ENCODE results near the gene RAB11FIP5.

RAB11FIP5 gene

DNA sequence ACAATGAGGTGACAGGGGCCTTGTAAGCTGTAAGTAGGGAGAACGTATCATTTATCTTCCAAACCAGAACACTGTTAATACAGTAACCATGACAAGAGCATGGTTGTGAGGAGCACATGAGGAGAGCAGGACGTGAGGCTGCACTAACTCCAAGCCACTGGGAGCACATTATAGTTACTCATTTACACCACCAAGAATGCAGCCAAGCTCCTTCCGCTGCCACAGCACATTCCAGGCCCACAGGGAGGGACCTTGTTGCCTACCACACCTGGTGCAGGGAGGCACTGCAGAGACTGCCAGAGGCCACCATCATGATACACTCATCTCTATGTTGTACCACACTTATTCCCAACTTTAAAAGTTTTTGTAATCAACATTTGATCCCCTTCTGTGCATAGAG, 27.8 kb downstream of the RAB11FIP5 start:
- no peaks in the 10 kb centered on the region for H3K79me2 ChIP-seq (ENCODE audit: insufficient read depth, low read length)
- no peaks in the 10 kb centered on the region for H3K36me3 ChIP-seq (ENCODE audit: low read length)
- H3K9me2 ChIP-seq (replicated peaks; ENCODE audit: insufficient read depth, low read length) = no peaks in the 10 kb centered on the region
- H3K9ac ChIP-seq (ENCODE audit: low read length) = no peak overlapping the region
- H3K27ac ChIP-seq (ENCODE audit: low read depth, low read length) = no peak overlapping the region
- no peaks in the 10 kb centered on the region for H3F3A ChIP-seq (ENCODE audit: insufficient read depth)
- TF ChIP-seq EZH2phosphoT487 (conservative IDR thresholded peaks at IDR 0.05; ENCODE audit: low read length) (no peak), CTCF (IDR thresholded peaks at IDR 0.05; ENCODE audit: insufficient read depth, low read length, poor library complexity, severe bottlenecking) (no peak)
- H2AFZ ChIP-seq (ENCODE audit: low read depth, low read length, severe bottlenecking) = no peak overlapping the region
- H3K4me2 ChIP-seq (ENCODE audit: low read depth, low read length, poor library complexity, severe bottlenecking) = no peak overlapping the region
- no peaks in the 10 kb centered on the region for H3K9me3 ChIP-seq (ENCODE audit: insufficient read depth, low read length)
- H3K4me3 ChIP-seq (ENCODE audit: insufficient read depth, low read length, poor library complexity, severe bottlenecking) = no peak overlapping the region
- H4K20me1 ChIP-seq (ENCODE audit: low read depth, low read length) = no peaks in the 10 kb centered on the region
- no peaks in the 10 kb centered on the region for H3K27me3 ChIP-seq (ENCODE audit: low read length)

- H3K36me3 ChIP-seq (ENCODE audit: low read length) = no peaks in the 10 kb centered on the region
- H3K27ac ChIP-seq (ENCODE audit: low read depth, low read length) = no peak overlapping the region
- H3K9me3 ChIP-seq (ENCODE audit: insufficient read depth, low read length) = no peaks in the 10 kb centered on the region
- H3K79me2 ChIP-seq (ENCODE audit: insufficient read depth, low read length) = no peaks in the 10 kb centered on the region
- H3K9ac ChIP-seq (ENCODE audit: low read length) = no peak overlapping the region
- TF ChIP-seq CTCF (IDR thresholded peaks at IDR 0.05; ENCODE audit: insufficient read depth, low read length, poor library complexity, severe bottlenecking) = no peak
- TF ChIP-seq EZH2phosphoT487 (conservative IDR thresholded peaks at IDR 0.05; ENCODE audit: low read length) = no peak
- H4K20me1 ChIP-seq (ENCODE audit: low read depth, low read length) = no peaks in the 10 kb centered on the region
- H3K9me2 ChIP-seq (replicated peaks; ENCODE audit: insufficient read depth, low read length) = no peaks in the 10 kb centered on the region
- no peak overlapping the region for H2AFZ ChIP-seq (ENCODE audit: low read depth, low read length, severe bottlenecking)
- no peaks in the 10 kb centered on the region for H3F3A ChIP-seq (ENCODE audit: insufficient read depth)
- no peaks in the 10 kb centered on the region for H3K27me3 ChIP-seq (ENCODE audit: low read length)
- no peak overlapping the region for H3K4me3 ChIP-seq (ENCODE audit: insufficient read depth, low read length, poor library complexity, severe bottlenecking)
- no peak overlapping the region for H3K4me2 ChIP-seq (ENCODE audit: low read depth, low read length, poor library complexity, severe bottlenecking)
These were observed 28.6 kb downstream of the RAB11FIP5 start for GRCh38 chr2:73083886-73084800.

- TF ChIP-seq EZH2phosphoT487 (conservative IDR thresholded peaks at IDR 0.05; ENCODE audit: low read length) (no peak), CTCF (IDR thresholded peaks at IDR 0.05; ENCODE audit: insufficient read depth, low read length, poor library complexity, severe bottlenecking) (no peak)
- Histone ChIP-seq H4K20me1 (ENCODE audit: low read depth, low read length) (no peaks in the 10 kb centered on the region), H3K79me2 (ENCODE audit: insufficient read depth, low read length) (no peaks in the 10 kb centered on the region), H3K9me2 (replicated peaks; ENCODE audit: insufficient read depth, low read length) (no peaks in the 10 kb centered on the region), H3K4me2 (ENCODE audit: low read depth, low read length, poor library complexity, severe bottlenecking) (no peak overlapping the region), H3K4me3 (ENCODE audit: insufficient read depth, low read length, poor library complexity, severe bottlenecking) (no peak overlapping the region), H3K9ac (ENCODE audit: low read length) (no peak overlapping the region), H3F3A (ENCODE audit: insufficient read depth) (no peaks in the 10 kb centered on the region), H3K27me3 (ENCODE audit: low read length) (no peaks in the 10 kb centered on the region), H3K27ac (ENCODE audit: low read depth, low read length) (no peak overlapping the region), H2AFZ (ENCODE audit: low read depth, low read length, severe bottlenecking) (no peak overlapping the region), H3K9me3 (ENCODE audit: insufficient read depth, low read length) (no peaks in the 10 kb centered on the region), H3K36me3 (ENCODE audit: low read length) (no peaks in the 10 kb centered on the region)
These were observed 30.0 kb downstream of the RAB11FIP5 start for GRCh38 chr2:73082523-73083410.
